Measurements from ENCODE around the gene PIK3R6.
A peak's percentile ranks its signal among the peaks of the same experiment; 100 is the strongest.

The PIK3R6 gene

GRCh38 chr17:8846768-8847211 is 20.7 kb downstream of the PIK3R6 start:
- peak in 1 of 2 donors; percentile 23 for DNase-seq

GRCh38 chr17:8844229-8845218 is 22.9 kb downstream of the PIK3R6 start:
- DNase-seq: no peak

- no peak for DNase-seq
These were observed 24.1 kb downstream of the PIK3R6 start for GRCh38 chr17:8843344-8843743.

- no peak for DNase-seq
These were observed 25.6 kb downstream of the PIK3R6 start for GRCh38 chr17:8841844-8842243.

- DNase-seq: no peak
These were observed 28.0 kb downstream of the PIK3R6 start for GRCh38 chr17:8839410-8839935.

- no peak for DNase-seq
These were observed 28.9 kb downstream of the PIK3R6 start for GRCh38 chr17:8838551-8839095.

GRCh38 chr17:8837563-8838075 is 29.9 kb downstream of the PIK3R6 start:
- no peak for DNase-seq

GRCh38 chr17:8836821-8837562 is 30.5 kb downstream of the PIK3R6 start:
- no peak for DNase-seq

GRCh38 chr17:8835631-8836364 is 31.7 kb downstream of the PIK3R6 start:
- DNase-seq: no peak

GRCh38 chr17:8835106-8835505 is 32.4 kb downstream of the PIK3R6 start:
- DNase-seq: no peak

- DNase-seq: peak in 1 of 2 donors; percentile 29
These were observed 34.6 kb downstream of the PIK3R6 start for GRCh38 chr17:8832711-8833352.

GRCh38 chr17:8831234-8831849 is 36.1 kb downstream of the PIK3R6 start:
- DNase-seq: no peak

GRCh38 chr17:8830141-8830540 is 37.3 kb downstream of the PIK3R6 start:
- DNase-seq: no peak

- DNase-seq: no peak
These were observed 38.2 kb downstream of the PIK3R6 start for GRCh38 chr17:8829036-8829941.

GRCh38 chr17:8828517-8828875 is 39.0 kb downstream of the PIK3R6 start:
- no peak for DNase-seq

GRCh38 chr17:8826808-8827435 is 40.6 kb downstream of the PIK3R6 start:
- no peak for DNase-seq

GRCh38 chr17:8825802-8826201 is 41.7 kb downstream of the PIK3R6 start:
- no peak for DNase-seq

- DNase-seq: no peak
These were observed 44.2 kb downstream of the PIK3R6 start for GRCh38 chr17:8823279-8823678.

GRCh38 chr17:8822401-8823035 is 45.0 kb downstream of the PIK3R6 start:
- no peak for DNase-seq

All from CD4-positive, alpha-beta T cell treated with Interleukin-1 beta for 1 hour (primary cell).